Jurkat, Clone E6-1 (cell line): ENCODE data around the gene KRT16.
A peak's percentile ranks its signal among the peaks of the same experiment; 100 is the strongest.

Source experiments
- DNase-seq: peaks from one replicate; pipeline ENCODE4 v3.0.0-alpha.2; 2011; ENCODE audit warnings: low read depth, low spot score
- H3K4me3 ChIP-seq: 2 replicates; pipeline ENCODE4 v1.5.1; 2011; ENCODE audit warnings: mild to moderate bottlenecking, low read length, control low read depth, moderate library complexity

The KRT16 gene

DNA sequence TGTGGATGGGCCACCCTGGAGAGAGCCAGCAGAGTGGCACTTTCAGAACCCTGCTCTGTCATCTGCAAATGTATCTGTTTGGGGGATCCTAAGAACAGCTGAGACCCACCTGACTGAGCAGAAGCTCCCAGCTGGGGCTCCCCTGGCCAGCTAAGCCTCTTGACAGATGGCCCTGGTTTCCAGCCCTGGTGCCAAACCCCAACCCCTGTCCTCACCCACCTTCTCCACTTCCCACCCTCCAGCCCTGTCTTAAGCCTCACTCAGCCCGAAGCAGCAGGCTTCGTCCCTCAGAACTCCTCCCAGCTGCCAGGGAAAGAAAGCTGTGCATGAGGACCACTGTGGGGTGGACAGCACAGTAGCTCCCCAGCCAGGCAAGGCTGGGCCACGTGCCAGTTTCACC lies 37.2 kb downstream of the KRT16 start:
- no peak overlapping the region for H3K4me3 ChIP-seq
- DNase-seq: no peak

DNA sequence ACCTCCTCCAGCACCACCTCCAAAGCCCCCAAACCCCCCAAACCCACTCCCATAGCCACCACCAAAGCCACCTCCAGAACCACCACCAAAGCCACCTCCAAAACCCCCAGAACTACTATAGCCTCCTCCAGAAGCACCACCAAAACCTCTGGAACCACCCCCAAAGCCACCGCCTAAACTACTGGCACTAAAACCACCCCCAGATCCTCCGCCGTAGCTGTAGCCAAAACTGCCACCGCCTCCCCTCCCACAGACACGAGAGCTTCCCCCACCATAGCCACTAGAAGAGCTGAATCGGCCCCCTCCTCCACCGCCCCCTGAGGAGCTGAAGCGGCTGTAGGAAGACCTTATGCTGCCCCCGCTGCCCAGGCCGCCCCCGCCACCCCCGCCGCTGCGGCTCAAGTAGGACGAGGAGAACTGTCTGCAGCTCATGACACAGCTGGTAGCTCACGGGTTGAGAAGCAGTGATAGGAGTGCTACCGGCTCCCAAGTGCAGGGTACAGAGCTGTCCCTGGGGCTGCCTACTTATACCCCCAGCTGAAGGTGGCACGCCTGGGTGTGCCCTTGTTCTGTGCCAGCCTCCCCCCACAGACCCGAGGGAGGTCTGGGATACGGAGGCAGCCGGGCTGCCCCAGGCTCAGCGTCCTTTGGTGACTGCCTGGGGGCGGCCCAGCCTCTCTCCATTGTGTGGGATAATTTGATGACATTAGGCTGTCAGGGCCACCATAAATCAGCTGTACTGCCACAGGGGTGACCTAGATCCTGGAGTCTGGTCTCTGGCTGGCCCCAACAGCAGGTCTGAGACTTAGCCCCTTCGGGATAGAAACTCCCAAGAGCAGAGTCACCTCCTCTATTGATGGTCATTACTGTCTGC lies 40.8 kb downstream of the KRT16 start, which contains the start of gene KRT9:
Gene KRT9, minus strand, starts transcription at position 499 of the 874 bp plus-strand sequence. Its CDS starts 67 bp downstream, at position 432.
- H3K4me3 ChIP-seq: no peak within 1 kb of the TSS
- DNase-seq: no peak

DNA sequence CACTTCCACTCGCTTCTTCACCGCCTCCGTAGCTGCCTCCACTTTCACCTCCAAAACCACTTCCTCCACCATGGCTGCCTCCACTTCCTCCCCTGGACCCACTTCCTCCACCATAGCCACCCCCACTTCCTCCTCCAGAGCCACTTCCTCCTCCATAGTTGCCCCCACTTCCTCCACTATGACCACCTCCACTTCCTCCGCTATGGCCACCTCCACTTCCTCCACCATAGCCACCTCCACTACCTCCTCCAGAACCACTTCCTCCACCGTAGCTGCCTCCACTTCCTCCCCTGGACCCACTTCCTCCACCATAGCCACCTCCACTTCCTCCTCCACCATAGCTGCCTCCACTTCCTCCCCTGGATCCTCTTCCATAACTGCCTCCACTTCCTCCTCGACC lies 45.2 kb downstream of the KRT16 start:
- peak; percentile 9 for DNase-seq
- no peak overlapping the region for H3K4me3 ChIP-seq

DNA sequence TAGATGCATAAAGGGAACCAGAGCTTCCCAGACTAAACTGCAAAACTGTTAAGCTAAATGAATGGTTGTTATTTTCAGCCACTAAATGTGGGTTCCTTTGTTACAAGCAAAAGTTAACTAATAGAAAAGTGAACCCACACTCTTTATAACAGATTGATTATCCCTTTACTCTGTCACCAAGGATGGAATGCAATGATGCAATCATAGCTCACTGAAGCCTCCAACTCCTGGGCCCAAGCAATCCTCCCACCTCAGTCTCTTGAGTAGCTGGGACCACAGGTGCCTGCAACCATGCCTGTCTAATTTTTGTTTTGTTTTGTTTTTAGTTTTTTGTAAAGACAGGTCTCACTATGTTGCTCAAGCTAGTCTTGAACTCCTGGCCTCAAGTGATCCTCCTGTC lies 47.2 kb downstream of the KRT16 start:
- no peak overlapping the region for H3K4me3 ChIP-seq
- no peak for DNase-seq

DNA sequence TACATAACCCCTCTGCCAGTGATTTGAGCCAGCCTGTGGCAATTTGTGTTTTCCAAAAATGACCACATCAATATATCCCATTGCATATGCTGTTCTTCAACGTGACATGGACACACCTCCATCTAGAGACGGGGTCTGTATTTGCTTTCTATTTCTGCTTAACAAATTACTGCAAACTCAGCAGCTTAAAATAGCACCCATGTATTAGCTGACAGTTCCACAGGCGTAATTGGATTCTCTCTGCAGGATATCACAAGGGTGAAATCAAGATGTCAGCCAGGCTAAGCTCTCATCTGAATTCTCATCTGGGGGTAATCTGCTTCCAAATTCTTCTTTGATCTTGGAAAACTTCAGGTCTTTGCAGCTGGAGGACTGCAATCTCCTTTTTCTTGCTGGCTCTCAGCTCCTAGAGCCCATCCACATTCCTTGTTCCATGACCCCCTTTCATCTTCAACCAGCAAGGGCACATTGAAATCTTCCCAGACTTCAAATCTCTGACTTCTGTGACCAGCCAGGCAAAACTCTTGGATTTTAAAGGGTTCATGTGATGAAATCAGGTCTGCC lies 48.9 kb downstream of the KRT16 start:
- DNase-seq: no peak
- no peak overlapping the region for H3K4me3 ChIP-seq

DNA sequence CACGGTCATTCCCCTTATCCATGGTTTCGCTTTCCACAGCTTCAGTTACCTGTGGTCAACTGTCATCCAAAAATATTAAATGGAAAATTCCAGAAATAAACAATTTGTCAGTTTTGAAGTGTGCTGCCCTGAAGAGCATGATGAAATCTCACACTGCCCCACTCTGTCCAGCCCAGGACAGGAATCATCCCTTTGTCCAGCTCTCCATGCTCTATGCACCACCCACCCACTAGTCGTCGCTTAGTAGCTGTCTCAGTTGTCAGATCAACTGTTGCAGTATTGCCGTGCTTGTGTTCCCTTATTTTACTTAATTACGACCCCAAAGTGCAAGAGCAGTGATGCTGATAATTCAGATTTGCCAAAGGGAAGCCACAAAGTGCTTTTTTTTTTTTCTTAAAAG lies 51.0 kb downstream of the KRT16 start:
- no peak for DNase-seq
- no peak overlapping the region for H3K4me3 ChIP-seq
